IMR-90 (cell line): ENCODE results near the gene ACACB. TPM values are rescaled to one million over a fixed set of nuclear protein-coding genes. Genes with fewer than 3 reads are reported as not detected.

Experiments used
- ATAC-seq: fragments of 200-7000 bp; cut with Tn5 transposase; 2 replicates; pipeline ENCODE4 v1.9.1; 2020; ENCODE audit warnings: low read depth, mild to moderate bottlenecking, moderate library complexity
- BruUV-seq: library from RNA; stranded (reverse); fragments of 400-500 nt; replicated peaks from 2 replicates; lab custom pipeline; 2021; lab: Mats Ljungman, UMichigan
- CTCF ChIA-PET: fragments of 300-600 bp; formaldehyde crosslinking; extraction: SDS; loops from one replicate; lab custom pipeline; 2021; ENCODE audit warnings: antibody characterized with exemption; lab: Yijun Ruan, JAX
- POLR2A ChIA-PET: fragments of 300-600 bp; sonication (Branson Sonifier 250); formaldehyde crosslinking; loops from one replicate; lab custom pipeline; 2022; ENCODE audit warnings: antibody characterized with exemption; ENCODE audit not compliant: unreplicated experiment; lab: Charles Lee
- DNase-seq: peaks from one replicate; pipeline ENCODE4 v3.0.0; 2013
- H2AFZ ChIP-seq: replicated peaks from 2 replicates; pipeline ENCODE3; 2013; ENCODE audit warnings: low read length, mild to moderate bottlenecking; ENCODE audit not compliant: poor library complexity
- H2AK5ac ChIP-seq: 2 replicates; pipeline ENCODE4 v1.6.1; 2013; ENCODE audit warnings: low read depth, low read length, inconsistent platforms
- H2AK9ac ChIP-seq: replicated peaks from 2 replicates; pipeline ENCODE3; 2013; ENCODE audit warnings: mild to moderate bottlenecking, low read depth, low read length, moderate library complexity; ENCODE audit not compliant: poor library complexity
- H2BK120ac ChIP-seq: 2 replicates; pipeline ENCODE4 v1.6.1; 2013; ENCODE audit warnings: low read depth, low read length, inconsistent platforms
- H2BK15ac ChIP-seq: 3 replicates; pipeline ENCODE4 v1.6.1; 2013; ENCODE audit warnings: low read depth, low read length, inconsistent platforms
- H2BK20ac ChIP-seq: 2 replicates; pipeline ENCODE4 v1.6.1; 2013; ENCODE audit warnings: low read depth, mild to moderate bottlenecking, inconsistent platforms, low read length, moderate library complexity
- H2BK5ac ChIP-seq: 2 replicates; pipeline ENCODE4 v1.6.1; 2013; ENCODE audit warnings: mild to moderate bottlenecking, low read depth, low read length, inconsistent platforms; ENCODE audit not compliant: poor library complexity, severe bottlenecking
- H3K14ac ChIP-seq: replicated peaks from 2 replicates; pipeline ENCODE4 v1.6.1; 2013; ENCODE audit warnings: low read depth, low read length, inconsistent platforms
- H3K18ac ChIP-seq: 2 replicates; pipeline ENCODE4 v1.6.1; 2013; ENCODE audit warnings: low read depth, low read length, control low read depth
- H3K23ac ChIP-seq: 2 replicates; pipeline ENCODE4 v1.6.1; 2013; ENCODE audit warnings: low read depth, low read length, inconsistent platforms
- H3K27ac ChIP-seq: 2 replicates; pipeline ENCODE4 v1.5.1; 2013; ENCODE audit warnings: mild to moderate bottlenecking, control low read depth, low read length; ENCODE audit not compliant: insufficient read depth
- H3K27me3 ChIP-seq: 2 replicates; pipeline ENCODE4 v1.6.1; 2013; ENCODE audit warnings: low read length; ENCODE audit not compliant: control insufficient read depth, insufficient read depth
- H3K36me3 ChIP-seq: 2 replicates; pipeline ENCODE4 v1.6.1; 2013; ENCODE audit warnings: low read length, mixed read lengths; ENCODE audit not compliant: control insufficient read depth, insufficient read depth
- H3K4ac ChIP-seq: 2 replicates; pipeline ENCODE4 v1.6.1; 2013; ENCODE audit warnings: low read depth, low read length, inconsistent platforms
- H3K4me1 ChIP-seq: 2 replicates; pipeline ENCODE4 v1.6.1; 2013; ENCODE audit warnings: low read length, mixed read lengths; ENCODE audit not compliant: control insufficient read depth, insufficient read depth
- H3K4me2 ChIP-seq: 2 replicates; pipeline ENCODE4 v1.6.1; 2013; ENCODE audit warnings: low read depth, mild to moderate bottlenecking, control low read depth, low read length, moderate library complexity
- H3K4me3 ChIP-seq: 2 replicates; pipeline ENCODE4 v1.5.1; 2013; ENCODE audit warnings: low read depth, mild to moderate bottlenecking, control low read depth, low read length, moderate library complexity; ENCODE audit not compliant: insufficient read depth
- H3K56ac ChIP-seq: 2 replicates; pipeline ENCODE4 v1.6.1; 2013; ENCODE audit warnings: low read length, inconsistent platforms; ENCODE audit not compliant: insufficient read depth; ENCODE audit errors: extremely low read depth
- H3K79me1 ChIP-seq, 2 experiments: 2 replicates each; pipeline ENCODE4 v1.6.1; 2013; ENCODE audit warnings: low read length in 2 of 2, inconsistent platforms in 1 of 2, low read depth in 1 of 2
- H3K9ac ChIP-seq: 2 replicates; pipeline ENCODE4 v1.6.1; 2013; ENCODE audit warnings: low read depth, low read length, control low read depth
- H3K9me1 ChIP-seq: 2 replicates; pipeline ENCODE4 v1.6.1; 2013; ENCODE audit warnings: low read length, inconsistent platforms; ENCODE audit not compliant: insufficient read depth
- H3K9me3 ChIP-seq: 2 replicates; pipeline ENCODE4 v1.6.1; 2013; ENCODE audit warnings: low read length; ENCODE audit not compliant: control insufficient read depth, insufficient read depth
- H4K20me1 ChIP-seq: 2 replicates; pipeline ENCODE4 v1.6.1; 2013; ENCODE audit warnings: low read length, inconsistent platforms; ENCODE audit not compliant: insufficient read depth
- H4K5ac ChIP-seq: 2 replicates; pipeline ENCODE4 v1.6.1; 2013; ENCODE audit warnings: mild to moderate bottlenecking, low read depth, low read length, control low read depth
- H4K8ac ChIP-seq, 2 experiments: 2 replicates each; pipeline ENCODE4 v1.6.1; 2013; ENCODE audit warnings: low read depth in 2 of 2, low read length in 2 of 2, control low read depth in 1 of 2, inconsistent platforms in 1 of 2
- H4K91ac ChIP-seq: 2 replicates; pipeline ENCODE4 v1.6.1; 2013; ENCODE audit warnings: low read depth, low read length, inconsistent platforms; ENCODE audit not compliant: insufficient read depth
- BHLHE40 ChIP-seq: fragments of 150-350 bp; IDR thresholded peaks from 2 replicates; pipeline ENCODE4 v1.6.1; 2016; ENCODE audit warnings: mild to moderate bottlenecking, low read depth, low read length
- CEBPB ChIP-seq: IDR thresholded peaks from 2 replicates; pipeline ENCODE4 v1.6.1; 2012; ENCODE audit warnings: low read depth, low read length, improper control_type of control experiment
- MAFK ChIP-seq: IDR thresholded peaks from 2 replicates; pipeline ENCODE4 v1.6.1; 2012; ENCODE audit warnings: low read depth, low read length, improper control_type of control experiment
- MAZ ChIP-seq: IDR thresholded peaks from 2 replicates; pipeline ENCODE4 v1.6.1; 2012; ENCODE audit warnings: low read depth, mild to moderate bottlenecking, low read length, improper control_type of control experiment, moderate library complexity, borderline replicate concordance
- NFE2L2 ChIP-seq: fragments of 150-350 bp; IDR thresholded peaks from 2 replicates; pipeline ENCODE4 v1.6.1; 2016; ENCODE audit warnings: low read depth, mild to moderate bottlenecking, low read length
- POLR2A ChIP-seq: IDR thresholded peaks from 2 replicates; pipeline ENCODE4 v1.6.1; 2012; ENCODE audit warnings: mild to moderate bottlenecking, low read depth, low read length
- SMC3 ChIP-seq: fragments of 150-350 bp; IDR thresholded peaks from 2 replicates; pipeline ENCODE4 v1.6.1; 2016; ENCODE audit warnings: low read depth, mild to moderate bottlenecking, antibody characterized with exemption, low read length, moderate library complexity
- WGBS, 2 experiments: methylation state at CpG; one replicate each; pipeline versions ENCODE4 v1.1.5 to v1.1.7; 2013; ENCODE audit warnings: missing lambda C conversion rate in 2 of 2; ENCODE audit not compliant: insufficient read length in 1 of 2; ENCODE audit errors: extremely low coverage in 2 of 2; 5-methylcytosine and 5-hydroxymethylcytosine counted together
- dilution Hi-C: fragments of 300-500 bp; cut with HindIII; formaldehyde crosslinking; loops from one replicate; pipeline ENCODE4 v1.14.3; 2018; ENCODE audit warnings: low sequenced_read_pairs; ENCODE audit not compliant: unreplicated experiment
- in situ Hi-C: fragments of 300-500 bp; cut with MboI; formaldehyde crosslinking; loops from 3 replicates; pipeline ENCODE4 v1.14.3; 2019; ENCODE audit warnings: low sequenced_read_pairs, inconsistent platforms, mixed read lengths
- intact Hi-C: fragments of 100-400 bp; cut with micrococcal nuclease; formaldehyde crosslinking; loops from 2 replicates; pipeline ENCODE4 v1.10.0; 2022
- polyA plus RNA-seq, 3 experiments: library from polyadenylated mRNA; depleted of rRNA; stranded (reverse); fragments of >200 nt; gene quantifications; 2 replicates each; pipeline ENCODE4 v1.2.3, GENCODE V29; 2012; ENCODE audit warnings: low replicate concordance in 1 of 3
- total RNA-seq: library from RNA; depleted of rRNA; stranded (reverse); fragments of >200 nt; gene quantifications from 2 replicates; pipeline ENCODE4 v1.2.3, GENCODE V29; 2012

The ACACB gene
- total and polyA plus RNA-seq, 2 of the 4 experiments (the other 2 are of a cell fraction), result 2.0 to 2.1 TPM

DNA sequence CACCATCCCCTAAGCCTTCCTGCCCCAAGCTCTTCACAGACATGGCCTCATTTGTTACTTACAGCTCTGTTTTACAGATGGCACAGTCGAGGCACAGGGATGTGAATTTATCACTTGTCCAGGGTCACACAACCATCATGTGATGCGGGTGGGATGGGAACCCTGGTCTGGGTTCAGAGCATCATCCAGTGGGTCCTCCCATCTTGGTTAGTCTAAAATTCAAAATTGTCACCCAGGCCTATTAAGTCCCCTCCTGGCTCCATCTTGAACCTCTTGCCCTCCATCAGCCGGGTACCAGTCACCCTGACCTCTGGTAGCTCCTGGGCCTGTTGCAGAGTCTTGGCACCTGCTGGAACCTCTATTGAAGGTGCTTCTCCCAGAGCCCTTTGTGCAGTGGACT, 52.9 kb downstream of the ACACB start:
- Histone ChIP-seq H3K36me3 (peaks cover 9% of the 10 kb centered on the region), H3K4ac (peak overlapping the region; percentile 56), H2AK9ac (no peak overlapping the region), H2AK5ac (no peak overlapping the region), H3K4me3 (no peak overlapping the region), H3K23ac (no peak overlapping the region), H4K8ac (peak overlapping the region in 1 of 2 experiments; percentile 62; a peak in 1 of 4 replicates), H2BK20ac (no peak overlapping the region), H2BK120ac (no peak overlapping the region), H3K4me2 (no peak overlapping the region), H3K14ac (no peak overlapping the region), H4K20me1 (no peaks in the 10 kb centered on the region; the same call in 1 of the 2 replicates), H3K18ac (no peak overlapping the region), H3K56ac (no peak overlapping the region), H3K79me1 (no peaks in the 10 kb centered on the region), H2BK5ac (no peak overlapping the region), H3K27me3 (no peaks in the 10 kb centered on the region), H3K9ac (no peak overlapping the region), H2AFZ (no peak overlapping the region), H4K5ac (no peak overlapping the region), H3K27ac (no peak overlapping the region), H2BK15ac (no peak overlapping the region), H3K9me1 (peaks cover 9% of the 10 kb centered on the region), H3K4me1 (peaks cover 13% of the 10 kb centered on the region; the same call in 1 of the 2 replicates), H4K91ac (peak overlapping the region; percentile 41; the same call in 1 of the 2 replicates), H3K9me3 (no peaks in the 10 kb centered on the region)
- dilution Hi-C loops, result no loop called here
- ChIA-PET POLR2A (no interaction called here), CTCF (no interaction called here)
- no peak for TF ChIP-seq SMC3
- no peak for TF ChIP-seq BHLHE40
- TF ChIP-seq MAZ, result no peak
- TF ChIP-seq POLR2A, result no peak
- no peak for TF ChIP-seq CEBPB
- no peak for TF ChIP-seq MAFK
- no peak for TF ChIP-seq NFE2L2
- WGBS, 2 experiments, result 83% methylated on average over 2 of the region's 3 CpGs; no CpG with 5 or more reads in 1 of the 2 experiments
- no peak for DNase-seq
- no TSS peak for BruUV-seq
- no peak for ATAC-seq
- in situ Hi-C loops, result no loop called here
- intact Hi-C loops, result no loop called here
